ENCODE measurements around the gene F11.
"Not testable (repeated sequence)": the region's sequence is repeated elsewhere in the genome, so short reads cannot be mapped to it uniquely, and the experiment has no call there.

Gene F11

DNA sequence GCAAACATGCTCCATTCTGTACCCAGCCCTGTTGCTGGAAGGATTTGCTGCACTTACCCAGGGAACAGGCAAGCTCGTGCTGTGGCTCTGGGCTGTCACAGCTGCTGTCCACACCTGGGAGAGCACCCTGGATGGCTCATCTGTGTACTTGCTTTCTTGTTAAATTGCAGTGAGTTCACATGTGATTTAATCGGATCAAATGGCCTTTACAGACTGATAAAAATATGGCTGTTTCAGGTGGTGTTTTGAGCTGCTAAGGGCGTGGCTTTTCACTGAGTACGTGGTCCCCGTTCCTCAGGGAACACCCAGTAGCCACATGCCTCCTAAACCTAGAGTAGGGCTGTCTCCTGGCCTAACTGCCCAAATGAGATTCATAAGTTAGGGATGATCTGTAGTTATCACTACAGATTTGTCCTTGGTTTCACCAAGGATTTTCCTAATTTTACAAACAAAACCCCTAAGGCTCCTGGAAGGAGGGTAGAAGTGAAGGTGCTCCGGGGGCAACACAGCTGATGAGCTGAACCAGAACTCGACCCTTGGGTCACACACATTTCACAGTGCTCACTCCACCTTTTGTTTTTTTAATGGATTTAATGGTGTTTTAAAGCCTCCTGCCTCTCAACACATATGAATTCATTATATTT, 25.0 kb upstream of the F11 start:
- no peak overlapping the region for H3K27ac ChIP-seq (ENCODE audit: low read depth, low read length, poor library complexity, severe bottlenecking)

DNA sequence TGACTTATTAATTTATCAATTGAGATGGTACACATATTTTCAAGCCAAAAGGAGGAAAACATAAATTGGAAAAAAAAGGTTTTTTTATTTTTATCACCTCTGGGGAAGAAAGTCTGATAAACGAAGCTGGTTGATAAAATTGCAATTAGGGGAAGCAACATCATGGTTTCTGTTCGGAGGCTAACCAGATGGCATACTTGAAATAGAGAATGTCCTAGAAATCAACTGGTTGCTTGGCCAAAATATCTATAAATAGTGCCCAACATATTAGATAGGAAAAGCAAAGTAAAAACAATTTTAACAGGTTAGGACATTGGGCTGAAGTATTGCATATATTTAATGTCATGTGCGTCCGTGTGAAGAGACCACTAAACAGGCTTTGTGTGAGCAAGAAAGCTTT, 24.4 kb upstream of the F11 start:
- no peaks in the 10 kb centered on the region for H3K4me1 ChIP-seq (ENCODE audit: insufficient read depth, low read length, severe bottlenecking)
- H3K4me2 ChIP-seq (ENCODE audit: low read length) = no peak overlapping the region
- H3K27me3 ChIP-seq (ENCODE audit: insufficient read depth, low read length) = no peaks in the 10 kb centered on the region; the same call in 1 of the 2 replicates
- H3K9me2 ChIP-seq (ENCODE audit: low read depth, low read length) = no peaks in the 10 kb centered on the region
- TF ChIP-seq EZH2 (IDR thresholded peaks at IDR 0.05; ENCODE audit: borderline replicate concordance, low read length) = no peak
- no peak for TF ChIP-seq CTCF (IDR thresholded peaks at IDR 0.05; ENCODE audit: low read length)
- no peak overlapping the region for H3K27ac ChIP-seq (ENCODE audit: low read depth, low read length, poor library complexity, severe bottlenecking)
- no peak overlapping the region for H3K4me3 ChIP-seq (ENCODE audit: low read depth, low read length, poor library complexity, severe bottlenecking)
- no peak overlapping the region for H3K9ac ChIP-seq (ENCODE audit: low read length)
- no peaks in the 10 kb centered on the region for H3F3A ChIP-seq (ENCODE audit: insufficient read depth, low read length)
- H2AFZ ChIP-seq (ENCODE audit: low read length) = no peak overlapping the region
- no peaks in the 10 kb centered on the region for H4K20me1 ChIP-seq (ENCODE audit: insufficient read depth, low read length)
- H3K9me3 ChIP-seq (ENCODE audit: low read length) = no peaks in the 10 kb centered on the region
- H3K36me3 ChIP-seq (ENCODE audit: insufficient read depth, low read length) = no peaks in the 10 kb centered on the region
- H3K79me2 ChIP-seq (ENCODE audit: insufficient read depth, low read length) = no peaks in the 10 kb centered on the region

More for the DNA sequence above, 25.0 kb upstream of the F11 start:
- no peak overlapping the region for H3K4me2 ChIP-seq (ENCODE audit: low read length)
- no peaks in the 10 kb centered on the region for H3K36me3 ChIP-seq (ENCODE audit: insufficient read depth, low read length)
- H4K20me1 ChIP-seq (ENCODE audit: insufficient read depth, low read length) = no peaks in the 10 kb centered on the region
- no peaks in the 10 kb centered on the region; the same call in 1 of the 2 replicates for H3K27me3 ChIP-seq (ENCODE audit: insufficient read depth, low read length)
- H3K9me3 ChIP-seq (ENCODE audit: low read length) = no peaks in the 10 kb centered on the region
- H3K9me2 ChIP-seq (ENCODE audit: low read depth, low read length) = no peaks in the 10 kb centered on the region
- H3K4me1 ChIP-seq (ENCODE audit: insufficient read depth, low read length, severe bottlenecking) = no peaks in the 10 kb centered on the region
- H2AFZ ChIP-seq (ENCODE audit: low read length) = no peak overlapping the region
- no peak overlapping the region for H3K4me3 ChIP-seq (ENCODE audit: low read depth, low read length, poor library complexity, severe bottlenecking)
- no peaks in the 10 kb centered on the region for H3K79me2 ChIP-seq (ENCODE audit: insufficient read depth, low read length)
- H3F3A ChIP-seq (ENCODE audit: insufficient read depth, low read length) = no peaks in the 10 kb centered on the region
- TF ChIP-seq EZH2 (IDR thresholded peaks at IDR 0.05; ENCODE audit: borderline replicate concordance, low read length) = no peak
- TF ChIP-seq CTCF (IDR thresholded peaks at IDR 0.05; ENCODE audit: low read length) = no peak
- no peak overlapping the region for H3K9ac ChIP-seq (ENCODE audit: low read length)

GRCh38 chr4:186242031-186242430, 24.0 kb upstream of the F11 start:
- H3F3A ChIP-seq (ENCODE audit: insufficient read depth, low read length); H3K4me1 ChIP-seq (ENCODE audit: insufficient read depth, low read length, severe bottlenecking); H3K9me2 ChIP-seq (ENCODE audit: low read depth, low read length); H4K20me1 ChIP-seq (ENCODE audit: insufficient read depth, low read length); H3K4me3 ChIP-seq (ENCODE audit: low read depth, low read length, poor library complexity, severe bottlenecking); H3K9me3 ChIP-seq (ENCODE audit: low read length); H3K79me2 ChIP-seq (ENCODE audit: insufficient read depth, low read length); H3K9ac ChIP-seq (ENCODE audit: low read length); H3K4me2 ChIP-seq (ENCODE audit: low read length); H3K27me3 ChIP-seq (ENCODE audit: insufficient read depth, low read length); H2AFZ ChIP-seq (ENCODE audit: low read length); H3K36me3 ChIP-seq (ENCODE audit: insufficient read depth, low read length); H3K27ac ChIP-seq (ENCODE audit: low read depth, low read length, poor library complexity, severe bottlenecking): not testable (repeated sequence)

GRCh38 chr4:186243331-186243730, 22.7 kb upstream of the F11 start:
- no peaks in the 10 kb centered on the region for H3K79me2 ChIP-seq (ENCODE audit: insufficient read depth, low read length)
- no peak overlapping the region for H3K4me2 ChIP-seq (ENCODE audit: low read length)
- H3K27me3 ChIP-seq (ENCODE audit: insufficient read depth, low read length) = no peaks in the 10 kb centered on the region; the same call in 1 of the 2 replicates
- H3K4me3 ChIP-seq (ENCODE audit: low read depth, low read length, poor library complexity, severe bottlenecking) = no peak overlapping the region
- H3K9me2 ChIP-seq (ENCODE audit: low read depth, low read length) = no peaks in the 10 kb centered on the region
- no peak overlapping the region for H3K9ac ChIP-seq (ENCODE audit: low read length)
- TF ChIP-seq EZH2 (IDR thresholded peaks at IDR 0.05; ENCODE audit: borderline replicate concordance, low read length) (no peak), CTCF (IDR thresholded peaks at IDR 0.05; ENCODE audit: low read length) (no peak)
- no peak overlapping the region for H3K27ac ChIP-seq (ENCODE audit: low read depth, low read length, poor library complexity, severe bottlenecking)
- no peaks in the 10 kb centered on the region for H3K36me3 ChIP-seq (ENCODE audit: insufficient read depth, low read length)
- no peaks in the 10 kb centered on the region for H3K9me3 ChIP-seq (ENCODE audit: low read length)
- H3F3A ChIP-seq (ENCODE audit: insufficient read depth, low read length) = no peaks in the 10 kb centered on the region
- no peaks in the 10 kb centered on the region for H4K20me1 ChIP-seq (ENCODE audit: insufficient read depth, low read length)
- no peak overlapping the region for H2AFZ ChIP-seq (ENCODE audit: low read length)
- H3K4me1 ChIP-seq (ENCODE audit: insufficient read depth, low read length, severe bottlenecking) = no peaks in the 10 kb centered on the region

Data from OCI-LY1 (cell line).